GM19468 (cell line): ENCODE data around the gene WNT3A.
A peak's percentile ranks its signal among the peaks of the same experiment; 100 is the strongest.

Experiments used
- ATAC-seq: cut with Tn5 transposase; IDR thresholded peaks from one replicate; pipeline ENCODE4 v1.9.1; 2021; ENCODE audit warnings: mild to moderate bottlenecking, moderate library complexity, moderate number of reproducible peaks; ENCODE audit not compliant: unreplicated experiment; ENCODE audit errors: extremely low read depth

WNT3A gene

DNA sequence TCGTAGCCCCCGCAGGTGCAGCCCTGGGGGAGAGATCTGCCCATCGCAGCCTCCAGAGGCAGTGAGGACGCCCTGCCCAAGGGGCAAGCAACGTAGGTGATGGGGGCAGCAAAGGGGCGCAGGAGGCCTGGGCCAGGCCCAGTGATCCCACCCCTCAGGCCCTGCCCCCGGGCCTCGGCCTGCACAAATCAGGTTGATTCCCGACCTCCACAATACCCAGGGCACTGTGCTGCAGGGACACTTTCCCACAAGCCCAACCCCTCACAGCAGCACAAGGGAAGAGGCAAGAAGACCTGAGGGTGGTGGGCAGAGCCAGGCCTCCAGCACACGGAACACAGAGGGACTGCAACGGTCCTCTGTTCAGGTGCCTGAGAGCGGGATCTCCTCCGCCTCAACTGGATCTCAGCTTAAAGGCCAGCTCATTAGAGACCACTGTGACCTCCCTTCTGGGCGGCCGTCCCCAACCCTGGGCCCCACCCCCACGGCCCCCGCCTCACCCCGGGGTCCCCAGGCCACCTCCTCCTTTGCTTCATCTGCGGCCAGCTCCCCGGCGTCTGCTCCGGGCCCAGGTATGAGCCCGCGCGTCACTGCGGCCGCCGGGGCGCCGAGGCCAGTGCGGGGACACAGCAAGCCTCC, 74.9 kb downstream of the WNT3A start:
- no peak for ATAC-seq

DNA sequence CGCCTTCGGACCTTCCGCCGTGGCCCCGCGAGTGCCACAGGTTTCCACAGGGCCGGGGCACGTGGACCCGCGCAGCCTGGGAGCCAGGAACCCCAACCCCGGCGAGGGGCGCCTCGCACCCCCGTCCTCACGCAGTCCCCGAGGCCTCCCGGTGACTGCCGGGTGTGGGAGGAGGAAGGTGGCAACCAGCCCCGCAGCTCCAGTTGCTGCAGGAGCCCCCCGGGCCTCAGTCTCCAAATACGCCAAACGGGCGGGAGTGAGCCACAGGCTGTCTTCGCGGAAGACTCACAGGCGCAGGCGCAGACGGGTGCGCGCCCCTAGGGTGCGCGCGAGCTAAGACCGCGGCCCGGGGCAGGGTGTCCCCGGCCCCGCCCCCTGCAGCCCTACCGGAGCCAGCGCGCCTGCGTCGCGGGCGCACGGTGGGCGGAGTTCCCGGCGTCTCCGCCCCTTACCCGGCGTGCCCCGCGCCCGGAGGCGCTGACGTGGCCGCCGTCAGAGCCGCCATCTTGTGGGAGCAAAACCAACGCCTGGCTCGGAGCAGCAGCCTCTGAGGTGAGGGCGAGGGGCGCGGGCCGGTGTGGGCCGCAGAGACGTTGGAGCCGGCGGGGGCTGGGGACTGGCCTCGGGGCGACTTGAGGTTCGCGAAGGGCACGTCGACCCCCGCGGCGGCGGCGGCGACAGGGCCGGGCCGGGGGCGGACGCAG, 75.6 kb downstream of the WNT3A start, which contains the start of gene ARF1:
Gene ARF1, plus strand, starts transcription at position 495 of the 704 bp plus-strand sequence. CDS start 14,407 bp downstream, outside the sequence.
- ATAC-seq = peak; percentile 56

DNA sequence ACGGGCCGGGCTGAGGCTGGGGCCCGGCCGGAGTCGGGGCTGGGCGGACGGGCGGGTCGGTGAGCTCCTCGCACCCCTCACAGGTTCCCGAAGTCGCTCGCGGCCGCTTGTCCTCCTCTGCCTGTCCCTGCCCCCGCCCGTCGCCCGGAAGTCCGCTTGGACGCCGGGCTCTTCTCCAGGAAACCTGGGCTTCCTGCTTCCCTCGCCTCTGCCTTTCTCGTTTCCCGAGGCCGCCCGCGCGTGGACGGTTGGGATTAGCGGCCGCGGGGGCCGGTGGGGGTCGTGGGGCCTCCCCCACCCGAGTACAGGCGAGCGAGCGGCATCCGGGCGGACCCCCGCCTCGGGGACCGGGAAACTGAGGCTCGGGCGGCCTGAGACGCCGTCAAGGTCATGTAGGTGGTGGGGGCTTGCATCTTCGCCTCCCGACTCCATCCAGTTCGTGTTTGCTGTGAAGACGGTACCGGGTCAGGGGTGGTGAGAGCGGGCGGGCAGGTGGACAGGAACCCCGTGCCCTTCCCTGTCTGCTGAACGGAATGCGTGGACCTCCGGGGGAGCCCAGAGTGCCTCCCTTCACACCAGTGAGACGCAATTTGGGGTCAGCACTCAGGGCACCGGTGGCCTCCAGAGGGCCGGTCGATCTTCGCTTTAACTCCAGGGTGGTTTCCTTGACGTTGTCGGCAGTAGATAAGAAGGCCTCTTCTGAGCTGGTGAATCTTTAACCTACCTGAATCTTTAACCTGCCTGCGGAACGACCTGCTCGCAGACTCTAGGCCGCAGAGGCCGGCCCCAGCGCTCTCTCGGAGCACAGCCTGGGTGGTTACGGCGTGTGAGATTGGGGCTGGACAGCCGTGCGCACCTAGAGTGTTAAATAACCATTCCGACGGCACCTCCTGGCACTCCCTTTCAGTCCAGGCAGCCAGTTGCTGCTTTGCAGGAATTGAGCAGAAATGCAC, 76.4 kb downstream of the WNT3A start:
- ATAC-seq = no peak

DNA sequence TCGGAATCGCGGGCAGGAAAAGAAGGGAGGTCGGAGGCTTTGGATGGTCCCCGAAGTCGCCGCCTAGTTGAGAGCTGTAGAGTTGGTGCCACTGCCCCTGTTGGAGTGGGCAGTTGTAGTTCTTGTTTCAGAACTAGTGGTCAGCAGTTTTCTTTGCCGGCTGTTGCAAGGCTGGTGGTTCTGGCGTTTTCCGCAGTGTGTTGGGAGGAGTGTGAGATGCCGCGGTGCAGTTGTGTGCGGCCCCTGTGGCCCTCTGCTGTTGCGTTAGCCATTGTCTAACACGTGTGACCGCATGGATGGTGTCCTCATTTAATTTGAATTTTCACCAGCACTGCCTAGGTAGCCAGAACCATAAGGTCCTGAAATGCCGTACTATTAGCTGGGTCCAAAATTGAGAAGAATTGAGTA, 77.1 kb downstream of the WNT3A start:
- ATAC-seq = no peak

DNA sequence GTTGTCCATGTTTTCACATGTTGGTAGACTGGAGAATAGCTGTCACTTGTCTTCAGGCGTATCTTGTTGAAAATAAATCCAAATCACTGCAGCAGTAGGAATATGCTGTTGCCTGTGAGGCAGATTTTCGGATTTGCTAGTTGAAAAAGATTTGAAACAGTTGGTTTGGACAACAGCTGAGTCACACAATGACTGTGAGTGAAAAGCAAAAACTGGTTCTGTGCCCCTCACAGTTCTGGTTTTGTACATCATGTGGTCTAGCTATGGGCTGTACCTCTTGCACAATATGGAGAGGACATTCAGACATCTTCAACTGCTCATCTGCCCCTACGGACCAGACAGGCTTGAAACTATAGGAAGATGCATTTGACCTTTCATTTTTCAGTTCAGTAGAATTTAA, 77.5 kb downstream of the WNT3A start:
- no peak for ATAC-seq

DNA sequence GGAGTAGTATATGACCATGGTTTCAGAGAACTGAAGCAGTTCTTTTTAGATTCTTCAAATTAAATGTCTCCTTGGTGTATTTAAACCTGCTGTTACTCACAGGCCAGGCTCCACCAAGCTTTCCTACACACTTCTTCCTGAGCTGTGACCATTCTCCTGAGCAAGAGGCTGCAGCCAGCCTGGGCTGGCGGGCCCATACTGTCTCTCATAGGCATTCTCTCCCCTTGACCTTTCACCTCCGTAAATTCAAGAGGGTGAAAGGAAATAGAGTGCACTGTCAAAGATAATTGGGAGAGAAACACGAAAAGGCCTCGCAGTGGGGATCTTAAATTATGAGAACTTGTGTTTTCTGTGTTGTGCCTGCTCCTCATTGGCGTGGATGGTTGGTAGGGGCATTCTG, 78.0 kb downstream of the WNT3A start:
- no peak for ATAC-seq

DNA sequence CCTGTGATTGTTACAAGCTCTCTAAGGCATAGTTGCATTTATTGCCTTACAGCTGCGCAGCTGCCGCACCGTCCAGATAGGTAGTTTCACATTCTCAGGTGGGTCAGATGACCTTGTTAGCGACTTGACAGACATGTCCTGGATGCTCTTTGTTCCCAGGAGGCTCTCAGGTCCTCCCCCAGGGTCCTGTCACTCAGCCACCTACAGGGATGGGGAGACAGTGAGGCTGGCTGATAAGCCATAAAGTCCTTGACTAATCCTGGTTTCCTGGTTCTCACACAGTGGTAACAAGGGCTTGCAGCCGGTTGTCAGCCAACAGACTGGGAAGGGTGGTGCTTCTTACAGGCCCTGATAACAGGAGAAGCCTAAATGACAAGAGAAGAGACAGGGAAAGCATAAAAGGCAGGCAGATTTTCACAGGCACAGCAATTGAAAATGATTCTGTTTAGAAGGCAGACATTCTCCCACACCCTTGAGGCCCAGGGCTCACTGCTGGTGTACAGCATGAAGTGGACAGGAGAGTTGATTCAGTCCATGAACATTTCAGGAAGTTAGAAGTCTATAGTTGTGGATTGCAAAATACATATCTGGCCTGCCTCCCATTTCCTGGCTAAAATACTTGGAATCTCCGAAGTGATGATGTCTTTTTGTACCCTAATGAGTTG, 78.6 kb downstream of the WNT3A start:
- ATAC-seq = no peak

DNA sequence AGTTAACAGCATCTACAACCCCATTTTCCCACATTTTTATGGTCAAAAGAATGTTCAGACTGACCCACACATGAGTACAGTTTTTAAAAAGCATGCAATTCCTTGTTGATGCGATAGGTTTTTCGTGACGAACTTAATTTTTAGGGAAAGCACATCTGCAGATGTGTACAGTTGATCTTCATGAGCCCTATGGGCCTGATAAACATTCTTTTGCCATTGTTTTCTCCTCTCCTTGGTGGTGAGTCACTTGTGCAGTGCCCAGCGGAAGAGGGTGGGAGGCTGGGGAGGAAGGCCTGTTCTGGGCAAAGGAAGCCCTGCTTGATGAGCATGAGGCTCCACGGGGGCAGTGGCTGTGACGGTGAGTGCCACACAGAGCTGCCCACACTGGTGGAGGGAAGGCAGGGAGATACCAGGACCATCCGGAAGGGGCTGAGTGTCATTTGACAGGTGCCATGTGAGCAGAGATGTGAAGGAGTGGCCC, 81.0 kb downstream of the WNT3A start:
- ATAC-seq = no peak

DNA sequence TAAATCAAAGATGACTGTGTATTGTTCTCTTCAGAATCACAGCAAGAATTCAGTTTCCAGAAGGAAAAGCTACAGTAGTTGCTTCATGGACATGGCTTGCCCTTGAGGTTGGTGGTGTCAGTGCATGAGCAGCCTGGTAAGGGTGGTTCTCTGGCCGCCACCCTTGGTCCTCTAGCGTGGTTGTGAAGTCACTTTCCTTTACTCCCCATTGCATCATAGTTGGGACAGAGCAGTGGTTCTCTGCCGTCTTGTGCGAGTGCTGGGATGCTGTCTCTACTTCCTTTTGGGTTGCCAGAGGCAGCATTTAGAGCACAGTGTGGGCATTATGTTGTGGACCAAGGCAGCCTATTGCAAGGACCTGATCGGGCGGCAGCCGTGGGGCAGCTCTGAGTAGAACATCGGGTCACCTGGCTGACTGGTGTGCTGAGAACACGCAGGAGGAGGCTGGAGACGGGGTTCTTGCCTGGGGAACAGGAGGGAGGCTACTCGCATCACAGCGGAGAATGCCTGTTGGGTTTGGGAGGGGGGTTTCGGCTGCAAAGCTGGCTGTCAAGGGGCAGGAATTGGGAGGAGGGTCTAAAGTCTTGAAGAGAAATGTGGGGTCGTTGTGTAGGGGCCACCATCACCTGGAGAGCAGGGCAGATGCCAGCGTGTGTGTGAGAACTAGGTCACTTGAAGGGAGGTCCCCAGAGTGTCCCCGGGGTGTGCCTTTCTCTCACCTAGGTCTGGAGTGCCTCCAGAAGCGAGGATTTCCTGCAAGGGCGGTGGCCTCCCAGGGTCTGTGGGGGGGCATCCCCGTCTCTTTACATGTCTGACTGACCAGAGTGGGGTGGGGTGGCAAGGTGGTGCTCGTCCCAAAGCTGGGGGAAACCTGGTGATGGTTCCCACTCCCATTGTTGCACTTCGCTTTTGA, 82.0 kb downstream of the WNT3A start:
- no peak for ATAC-seq

DNA sequence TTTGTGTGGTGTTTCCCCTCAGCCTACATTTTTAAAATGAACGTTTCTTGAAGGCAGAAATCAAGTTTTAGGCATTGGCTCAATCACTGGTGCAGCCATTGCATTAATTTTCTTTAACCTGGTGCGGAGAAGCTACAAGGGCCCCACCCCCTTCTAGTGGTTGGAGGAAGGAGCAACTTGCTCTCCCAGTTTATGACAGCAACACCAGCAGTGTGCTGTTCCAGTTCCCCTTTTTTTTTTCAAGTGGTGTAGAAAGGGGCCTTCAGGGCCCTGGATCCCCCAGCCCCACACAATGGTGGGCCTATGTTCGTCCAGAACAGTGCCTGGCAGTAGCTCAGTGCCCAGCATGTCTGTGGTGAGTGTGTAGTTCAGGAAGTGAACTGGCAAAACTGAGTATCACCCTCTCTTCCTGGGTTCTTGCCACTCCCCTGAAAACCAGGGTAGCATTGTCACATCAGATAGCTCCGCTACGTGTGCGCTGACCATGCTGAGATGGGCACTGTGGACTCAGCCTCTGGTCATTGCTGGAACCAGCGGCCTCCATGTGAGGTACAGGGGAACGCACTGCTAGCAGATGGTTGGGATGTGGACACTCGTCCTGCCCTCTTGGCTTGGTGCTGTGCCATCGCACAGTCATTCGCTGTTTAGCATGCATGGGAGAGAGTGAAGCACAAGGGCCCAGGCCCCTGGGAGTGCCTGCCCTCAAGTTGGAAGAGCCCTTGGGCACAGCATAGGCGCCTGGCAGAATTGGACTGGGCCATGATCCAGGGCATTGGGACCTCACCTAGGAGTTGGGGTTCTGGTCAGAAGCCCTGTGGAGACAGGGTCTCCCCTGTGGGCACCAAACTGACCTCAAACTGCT, 83.0 kb downstream of the WNT3A start:
- ATAC-seq = no peak

DNA sequence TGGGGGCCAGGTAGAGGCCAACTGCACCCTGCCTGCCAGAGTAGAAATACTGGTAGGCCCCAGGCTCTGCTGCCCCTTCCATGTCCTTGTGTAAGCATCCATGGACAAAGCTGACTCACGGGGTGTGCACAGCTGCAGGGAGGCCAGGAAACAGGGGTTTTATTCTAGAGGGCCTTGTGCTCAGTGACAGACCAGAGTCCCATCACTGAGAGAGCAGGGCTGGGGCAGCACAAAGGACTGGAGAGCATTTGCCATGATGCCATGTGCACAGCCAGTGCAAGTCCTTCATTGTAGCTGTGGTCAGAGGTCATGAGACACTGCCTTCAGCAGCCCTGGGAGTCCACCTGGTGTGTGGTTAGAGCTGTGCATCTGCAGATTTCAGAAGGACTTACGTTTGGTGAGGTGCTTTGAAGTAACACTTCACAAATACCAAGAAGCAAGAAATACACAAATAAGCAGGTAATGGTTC, 83.8 kb downstream of the WNT3A start:
- ATAC-seq = no peak

DNA sequence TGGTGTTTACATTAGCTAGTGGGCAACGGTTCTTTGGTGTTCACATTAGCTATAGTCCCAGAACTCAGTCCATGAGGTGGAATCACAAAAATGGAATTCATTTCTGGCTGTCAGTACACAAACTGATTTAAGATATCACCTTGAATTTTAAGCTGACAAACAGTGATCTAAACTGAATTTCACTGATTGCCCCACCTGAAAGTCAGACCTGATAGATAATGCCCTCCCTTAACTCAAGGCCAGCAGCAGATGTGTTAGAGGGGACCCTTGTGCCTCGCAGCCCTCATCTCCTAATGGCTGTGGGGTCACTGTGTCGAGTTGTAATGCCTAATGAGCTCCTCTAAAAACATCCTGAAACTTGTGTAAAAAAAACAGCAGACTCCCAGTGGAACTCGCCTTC, 84.3 kb downstream of the WNT3A start:
- ATAC-seq = no peak

DNA sequence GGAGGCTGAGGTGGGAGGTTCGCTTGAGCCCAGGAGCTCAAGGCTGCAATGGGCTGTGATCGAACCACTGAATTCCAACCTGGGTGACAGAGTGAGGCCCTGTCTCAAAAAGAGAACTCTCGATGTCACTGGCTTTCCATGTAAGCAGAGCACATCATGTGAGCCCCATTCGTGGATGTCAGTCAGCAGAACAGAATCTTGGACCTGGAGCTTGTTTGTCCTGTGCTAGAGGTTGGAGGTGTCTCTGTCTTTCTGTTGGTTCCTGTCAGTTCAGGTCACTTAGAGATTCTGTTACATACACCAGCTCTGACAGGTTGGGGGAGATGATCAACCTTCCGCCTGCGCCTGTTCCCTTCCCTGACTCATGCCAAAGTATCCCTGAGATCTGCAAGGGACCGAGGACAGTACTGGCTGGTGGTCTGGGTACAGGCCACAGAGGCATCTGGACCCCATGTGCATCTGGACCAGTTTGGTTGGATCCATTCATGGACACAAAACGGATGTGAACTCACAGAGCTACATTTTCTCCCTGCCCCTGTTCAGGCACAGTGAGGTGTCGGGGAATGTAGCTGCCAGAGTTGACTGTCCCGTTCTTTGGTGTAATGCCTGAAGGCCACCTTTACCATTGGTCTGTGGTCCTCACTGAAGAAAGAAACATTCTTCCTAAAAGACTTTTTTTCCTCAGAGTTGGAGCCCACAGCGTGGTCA, 85.7 kb downstream of the WNT3A start:
- no peak for ATAC-seq

DNA sequence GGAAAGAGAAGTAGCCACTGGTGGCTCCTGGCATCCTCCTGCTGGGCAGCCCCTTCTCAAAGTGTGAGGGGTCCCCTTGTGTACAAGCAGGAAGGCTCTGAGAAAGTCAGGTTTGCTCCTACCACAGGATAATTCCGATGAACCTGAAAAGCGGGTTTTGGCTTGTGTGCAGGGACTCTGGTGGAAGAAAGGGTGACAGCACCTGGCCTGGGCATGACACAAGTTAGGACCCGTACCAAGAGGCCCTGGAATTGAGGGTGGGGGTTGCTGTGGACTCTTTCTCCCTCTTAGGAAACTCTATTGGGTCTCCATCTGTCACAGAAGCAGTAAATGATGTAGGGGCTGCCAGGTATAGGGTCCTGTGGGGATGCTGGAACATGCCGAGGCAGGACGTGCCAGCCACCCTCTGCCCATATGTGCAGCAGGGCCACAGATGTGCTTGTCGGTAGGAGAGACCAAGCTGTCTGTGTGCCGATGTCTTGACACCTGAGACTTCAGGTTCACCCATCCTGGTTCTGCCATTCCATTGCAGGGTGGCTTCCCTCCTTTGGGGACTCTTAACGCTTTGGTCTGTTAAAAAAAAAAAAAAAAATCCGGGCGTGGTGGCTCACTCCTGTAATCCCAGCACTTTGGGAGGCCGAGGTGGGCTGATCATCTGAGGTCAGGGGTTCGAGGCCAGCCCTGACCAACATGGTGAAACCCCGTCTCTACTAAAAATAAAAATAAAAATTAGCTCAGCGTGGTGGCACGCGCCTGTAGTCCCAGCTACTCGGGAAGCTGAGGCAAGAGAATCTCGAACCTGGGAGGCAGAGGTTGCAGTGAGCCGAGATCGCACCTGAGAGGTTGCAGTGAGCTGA, 86.5 kb downstream of the WNT3A start:
- no peak for ATAC-seq

DNA sequence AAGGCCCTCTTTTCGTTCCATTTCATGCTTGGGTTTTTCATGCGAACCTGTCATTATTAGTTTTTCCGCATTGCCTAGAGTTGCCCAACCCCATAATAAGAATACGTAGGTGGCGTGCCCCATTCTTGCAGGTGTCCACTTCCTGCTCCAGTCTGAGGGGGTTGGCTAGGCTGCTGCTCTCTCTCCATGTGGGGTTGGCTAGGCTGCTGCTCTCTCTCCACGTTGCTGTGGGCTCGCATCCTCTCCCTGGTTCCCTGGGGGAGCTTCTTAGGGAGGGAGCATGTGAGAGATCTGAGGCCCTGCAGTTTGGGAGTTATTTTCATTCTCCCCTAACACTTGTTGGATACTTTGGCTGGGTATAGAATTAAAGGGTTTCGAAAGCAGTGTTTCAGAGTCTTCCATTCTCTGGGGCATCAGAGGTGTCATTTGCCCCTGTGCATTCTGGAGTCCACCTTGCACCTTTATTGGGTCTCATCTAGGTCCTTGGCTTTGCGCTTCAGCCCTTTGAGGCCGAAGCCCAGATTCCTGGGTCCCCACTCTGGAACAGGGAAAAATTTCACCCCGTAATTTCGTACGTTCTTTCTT, 87.7 kb downstream of the WNT3A start:
- ATAC-seq = no peak

DNA sequence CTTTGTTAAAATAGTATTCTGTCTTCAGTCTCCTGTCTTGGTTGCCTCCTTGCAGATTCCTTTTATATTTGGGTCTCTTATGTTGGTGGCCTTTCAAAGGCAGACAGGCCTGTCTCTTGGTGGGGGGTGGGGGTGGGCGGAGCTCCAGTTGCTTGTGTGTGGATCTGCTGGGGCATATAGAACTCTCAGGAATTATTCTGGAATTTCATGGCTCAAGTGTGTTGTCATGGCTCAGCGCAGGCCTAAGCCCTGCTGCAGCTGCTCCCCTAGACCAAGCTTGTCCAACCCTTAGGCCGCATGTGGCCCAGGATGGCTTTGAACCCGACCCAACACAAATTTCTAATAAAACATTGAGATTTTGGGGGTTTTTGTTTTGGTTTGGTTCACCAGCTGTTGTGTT, 88.4 kb downstream of the WNT3A start:
- ATAC-seq = no peak
